ENCODE measurements around the gene DNAJB8.

The DNAJB8 gene

GRCh38 chr3:128424508-128425069 lies 42.1 kb downstream of the DNAJB8 start:
- DNase-seq: no peak

- DNase-seq: no peak
These were observed 43.1 kb downstream of the DNAJB8 start for GRCh38 chr3:128423525-128424147.

- no peak for DNase-seq
These were observed 43.7 kb downstream of the DNAJB8 start for GRCh38 chr3:128422762-128423524.

GRCh38 chr3:128421966-128422365 lies 44.7 kb downstream of the DNAJB8 start:
- no peak for DNase-seq

- DNase-seq: no peak
These were observed 45.3 kb downstream of the DNAJB8 start for GRCh38 chr3:128421439-128421836.

GRCh38 chr3:128420720-128421438 lies 45.8 kb downstream of the DNAJB8 start:
- no peak for DNase-seq

GRCh38 chr3:128420289-128420688 lies 46.4 kb downstream of the DNAJB8 start:
- DNase-seq: no peak

- no peak for DNase-seq
These were observed 47.4 kb downstream of the DNAJB8 start for GRCh38 chr3:128419311-128419710.

GRCh38 chr3:128418900-128419299 lies 47.8 kb downstream of the DNAJB8 start:
- DNase-seq: no peak

GRCh38 chr3:128416578-128417211 lies 50.0 kb downstream of the DNAJB8 start:
- no peak for DNase-seq

- no peak for DNase-seq
These were observed 50.7 kb downstream of the DNAJB8 start for GRCh38 chr3:128415773-128416577.

GRCh38 chr3:128415200-128415772 lies 51.4 kb downstream of the DNAJB8 start:
- DNase-seq: no peak

GRCh38 chr3:128413413-128414205 lies 53.1 kb downstream of the DNAJB8 start:
- no peak for DNase-seq

- no peak for DNase-seq
These were observed 53.7 kb downstream of the DNAJB8 start for GRCh38 chr3:128413003-128413370.
